Parathyroid adenoma (tissue), 2 donors: ENCODE data around the gene TIPIN.
A peak's percentile ranks its signal among the peaks of the same experiment; 100 is the strongest.

ENCODE experiments used
- H2AFZ ChIP-seq: fragments of 300-600 bp; sonication (generic); one replicate; pipeline ENCODE4 v1.7.0; 2017; ENCODE audit warnings: antibody characterized with exemption, mild to moderate bottlenecking
- H3K27ac ChIP-seq: fragments of 300-600 bp; sonication (generic); one replicate; pipeline ENCODE4 v1.7.0; 2017
- H3K27me3 ChIP-seq: fragments of 300-600 bp; sonication (generic); one replicate; pipeline ENCODE4 v1.7.0; 2017; ENCODE audit warnings: low read length; ENCODE audit not compliant: control insufficient read depth, insufficient read depth
- H3K36me3 ChIP-seq: fragments of 300-600 bp; sonication (generic); one replicate; pipeline ENCODE4 v1.7.0; 2017; ENCODE audit warnings: low read length; ENCODE audit not compliant: control insufficient read depth, insufficient read depth
- H3K4me1 ChIP-seq: fragments of 300-600 bp; sonication (generic); one replicate; pipeline ENCODE4 v1.7.0; 2017; ENCODE audit warnings: control low read depth
- H3K4me2 ChIP-seq: fragments of 300-600 bp; sonication (generic); one replicate; pipeline ENCODE4 v1.7.0; 2017; ENCODE audit warnings: low read length
- H3K4me3 ChIP-seq: fragments of 300-600 bp; sonication (generic); one replicate; pipeline ENCODE4 v1.7.0; 2017; ENCODE audit warnings: low read depth, low read length
- H3K79me2 ChIP-seq: fragments of 300-600 bp; sonication (generic); one replicate; pipeline ENCODE4 v1.7.0; 2017; ENCODE audit warnings: control low read depth
- H3K9ac ChIP-seq: fragments of 300-600 bp; sonication (generic); one replicate; pipeline ENCODE4 v1.7.0; 2017; ENCODE audit warnings: mild to moderate bottlenecking
- H3K9me3 ChIP-seq: fragments of 300-600 bp; sonication (generic); one replicate; pipeline ENCODE4 v1.7.0; 2017; ENCODE audit warnings: low read length; ENCODE audit not compliant: control insufficient read depth
- TF ChIP-seq, protein P1 (sequence below): fragments of 300-600 bp; sonication (generic); IDR thresholded peaks from one replicate; pipeline ENCODE4 v1.7.0; 2017; ENCODE audit warnings: antibody characterized with exemption, mild to moderate bottlenecking
- donor health status: primary hyperparathyroidism.

The TIPIN gene

DNA sequence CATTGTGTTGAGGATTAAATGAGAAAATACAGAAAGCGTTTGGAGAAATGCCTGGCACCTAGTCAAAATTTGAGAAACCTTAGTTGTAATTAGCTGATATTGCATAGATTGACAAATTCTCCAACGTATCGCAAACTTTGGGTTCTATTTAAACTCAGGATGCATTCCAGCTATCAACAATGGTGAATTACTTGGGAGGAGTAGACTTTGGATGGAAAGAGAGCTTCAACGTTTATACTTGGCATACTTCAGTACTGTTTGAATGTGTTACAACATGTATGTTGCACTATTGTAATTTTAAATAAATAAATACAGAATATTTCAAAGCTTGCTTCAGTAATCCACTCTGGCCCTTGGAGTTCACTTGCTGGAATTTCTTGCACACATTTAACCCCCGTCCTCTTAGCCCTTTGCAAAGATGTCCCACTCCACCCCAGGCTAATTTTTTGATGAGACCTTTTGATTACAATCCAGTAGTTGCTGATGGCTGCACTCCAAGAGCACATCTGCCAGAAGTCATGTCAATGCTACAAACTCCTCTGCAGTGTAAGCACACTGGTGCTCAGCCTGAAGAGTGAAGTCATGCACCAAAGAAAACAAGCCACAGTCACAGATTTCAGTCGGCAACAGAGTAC, 67.8 kb downstream of the TIPIN start:
- no peaks in the 10 kb centered on the region for H3K27me3 ChIP-seq
- no peak overlapping the region for H3K4me3 ChIP-seq
- no peaks in the 10 kb centered on the region for H3K4me1 ChIP-seq
- H2AFZ ChIP-seq = no peak overlapping the region
- no peak overlapping the region for H3K9ac ChIP-seq
- H3K36me3 ChIP-seq = no peaks in the 10 kb centered on the region
- no peaks in the 10 kb centered on the region for H3K9me3 ChIP-seq
- no peak overlapping the region for H3K27ac ChIP-seq
- H3K4me2 ChIP-seq = no peak overlapping the region
- H3K79me2 ChIP-seq = no peaks in the 10 kb centered on the region
- TF ChIP-seq, protein P1, sequence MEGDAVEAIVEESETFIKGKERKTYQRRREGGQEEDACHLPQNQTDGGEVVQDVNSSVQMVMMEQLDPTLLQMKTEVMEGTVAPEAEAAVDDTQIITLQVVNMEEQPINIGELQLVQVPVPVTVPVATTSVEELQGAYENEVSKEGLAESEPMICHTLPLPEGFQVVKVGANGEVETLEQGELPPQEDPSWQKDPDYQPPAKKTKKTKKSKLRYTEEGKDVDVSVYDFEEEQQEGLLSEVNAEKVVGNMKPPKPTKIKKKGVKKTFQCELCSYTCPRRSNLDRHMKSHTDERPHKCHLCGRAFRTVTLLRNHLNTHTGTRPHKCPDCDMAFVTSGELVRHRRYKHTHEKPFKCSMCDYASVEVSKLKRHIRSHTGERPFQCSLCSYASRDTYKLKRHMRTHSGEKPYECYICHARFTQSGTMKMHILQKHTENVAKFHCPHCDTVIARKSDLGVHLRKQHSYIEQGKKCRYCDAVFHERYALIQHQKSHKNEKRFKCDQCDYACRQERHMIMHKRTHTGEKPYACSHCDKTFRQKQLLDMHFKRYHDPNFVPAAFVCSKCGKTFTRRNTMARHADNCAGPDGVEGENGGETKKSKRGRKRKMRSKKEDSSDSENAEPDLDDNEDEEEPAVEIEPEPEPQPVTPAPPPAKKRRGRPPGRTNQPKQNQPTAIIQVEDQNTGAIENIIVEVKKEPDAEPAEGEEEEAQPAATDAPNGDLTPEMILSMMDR = no peak

DNA sequence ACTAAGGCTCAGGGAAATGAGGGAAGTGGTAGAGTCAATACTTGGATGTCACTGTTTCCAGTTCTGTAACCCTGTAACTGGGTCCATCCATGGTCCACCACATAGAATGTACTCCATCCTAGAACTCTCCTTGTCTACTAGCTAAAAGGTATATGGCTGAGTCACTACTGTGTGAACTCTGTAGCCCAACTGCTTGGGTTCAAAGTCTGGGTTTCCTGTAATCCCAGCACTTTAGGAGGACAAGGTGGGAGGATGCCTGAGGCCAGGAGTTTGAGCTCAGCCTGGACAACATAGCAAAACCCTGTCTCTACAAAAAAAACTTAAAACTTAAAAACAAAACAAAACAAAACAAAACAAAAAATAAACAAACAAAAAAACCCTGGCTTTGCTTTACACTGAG, 68.4 kb downstream of the TIPIN start:
- no peaks in the 10 kb centered on the region for H3K36me3 ChIP-seq
- no peak overlapping the region for H3K9ac ChIP-seq
- H3K4me1 ChIP-seq = no peaks in the 10 kb centered on the region
- H3K79me2 ChIP-seq = no peaks in the 10 kb centered on the region
- H3K4me3 ChIP-seq = no peak overlapping the region
- H3K9me3 ChIP-seq = no peaks in the 10 kb centered on the region
- no peak overlapping the region for H3K27ac ChIP-seq
- H3K27me3 ChIP-seq = no peaks in the 10 kb centered on the region
- TF ChIP-seq, protein P1 = no peak
- H3K4me2 ChIP-seq = no peak overlapping the region
- H2AFZ ChIP-seq = no peak overlapping the region

DNA sequence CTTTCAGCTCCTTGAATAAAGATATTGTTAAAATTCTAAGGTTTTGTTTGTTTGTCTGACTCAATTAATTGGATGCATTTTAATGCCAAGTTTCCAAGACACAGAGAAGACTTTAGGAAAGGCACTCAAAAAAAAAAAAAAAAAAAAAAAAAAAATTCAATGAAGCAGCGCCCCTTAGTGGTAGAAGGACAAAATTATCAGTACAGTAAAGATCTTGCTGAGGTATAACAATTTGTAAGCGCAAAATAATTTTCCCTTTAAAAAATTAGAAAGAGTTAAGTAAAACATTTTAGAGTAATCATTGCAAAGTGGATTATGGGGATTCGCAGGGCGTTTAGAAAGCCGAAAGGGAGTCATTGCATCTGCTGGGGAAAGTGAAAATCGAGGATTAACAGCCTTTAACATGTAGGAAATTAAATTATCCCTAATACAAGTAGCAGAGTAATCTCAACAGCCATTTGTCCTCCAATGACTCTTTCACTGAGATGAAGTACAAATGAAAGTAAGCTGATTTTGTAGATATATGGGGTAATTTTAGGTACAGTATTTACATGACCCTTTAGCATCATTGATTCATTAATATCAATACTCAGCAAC, 68.9 kb downstream of the TIPIN start:
- no peak overlapping the region for H3K9ac ChIP-seq
- no peak overlapping the region for H3K27ac ChIP-seq
- no peak overlapping the region for H3K4me2 ChIP-seq
- H3K36me3 ChIP-seq = no peaks in the 10 kb centered on the region
- H3K4me3 ChIP-seq = no peak overlapping the region
- TF ChIP-seq, protein P1 = peak; percentile 45
- H3K4me1 ChIP-seq = no peaks in the 10 kb centered on the region
- H2AFZ ChIP-seq = no peak overlapping the region
- no peaks in the 10 kb centered on the region for H3K27me3 ChIP-seq
- H3K79me2 ChIP-seq = no peaks in the 10 kb centered on the region
- no peaks in the 10 kb centered on the region for H3K9me3 ChIP-seq
